ENCODE data around the gene ZNF709. TPM values are rescaled to one million over a fixed set of nuclear protein-coding genes. Genes with fewer than 3 reads are reported as not detected.

The ZNF709 gene
- total RNA-seq, 1 experiment from 2014 or later: 1.6 TPM

Small RNA genes within 50 kb of the gene (small RNA-seq; reads per million reads assigned to genes)
- gene MTCO1P27 (0 reads per million in 2 experiments), gene PPIAP20 (0 reads per million in 2 experiments)

Other genes starting within 250 kb of the ZNF709 start
- gene ZNF44, start 189.9 kb downstream of the ZNF709 start, total RNA-seq (2014; rRNA removed; shearing (Covaris generic)): 1.3 and 2.2 TPM in 2 replicates
- gene ZNF563, start 151.2 kb downstream of the ZNF709 start, total RNA-seq (2014; rRNA removed; shearing (Covaris generic)): 1.3 and 1.6 TPM in 2 replicates
- gene ZNF442, start 119.1 kb downstream of the ZNF709 start, total RNA-seq (2014; rRNA removed; shearing (Covaris generic)): 0.27 and 0.58 TPM in 2 replicates
- 2.6 and 4.0 TPM in 2 replicates for gene ZNF799, start 83.5 kb downstream of the ZNF709 start, total RNA-seq (2014; rRNA removed; shearing (Covaris generic))
- 1.1 and 2.0 TPM in 2 replicates for gene ZNF443, start 43.8 kb downstream of the ZNF709 start, total RNA-seq (2014; rRNA removed; shearing (Covaris generic))
- 3.5 and 4.9 TPM in 2 replicates for gene ZNF564, start 66.7 kb upstream of the ZNF709 start, total RNA-seq (2014; rRNA removed; shearing (Covaris generic))
- gene ZNF490, start 126.0 kb upstream of the ZNF709 start, total RNA-seq (2014; rRNA removed; shearing (Covaris generic)): 5.2 and 5.5 TPM in 2 replicates
- gene ZNF791, start 126.1 kb upstream of the ZNF709 start, total RNA-seq (2014; rRNA removed; shearing (Covaris generic)): 11.4 and 12.4 TPM in 2 replicates
- gene MAN2B1, start 181.9 kb upstream of the ZNF709 start, total RNA-seq (2014; rRNA removed; shearing (Covaris generic)): 32.0 and 33.5 TPM in 2 replicates
- gene WDR83, start 182.0 kb upstream of the ZNF709 start, total RNA-seq (2014; rRNA removed; shearing (Covaris generic)): 2.9 and 8.0 TPM in 2 replicates
- gene DHPS, start 197.1 kb upstream of the ZNF709 start, total RNA-seq (2014; rRNA removed; shearing (Covaris generic)): 52.7 and 57.8 TPM in 2 replicates
- not detected in 2 replicates for gene GNG14, start 203.2 kb upstream of the ZNF709 start, total RNA-seq (2014; rRNA removed; shearing (Covaris generic))
- 6.1 and 8.6 TPM in 2 replicates for gene FBXW9, start 211.8 kb upstream of the ZNF709 start, total RNA-seq (2014; rRNA removed; shearing (Covaris generic))
- 13.9 and 18.2 TPM in 2 replicates for gene TNPO2, start 239.1 kb upstream of the ZNF709 start, total RNA-seq (2014; rRNA removed; shearing (Covaris generic))
- 180 and 188 TPM in 2 replicates for gene TRIR, start 249.9 kb upstream of the ZNF709 start, total RNA-seq (2014; rRNA removed; shearing (Covaris generic))